IPS-NIHi7 (cell line): Measurements from ENCODE around the gene SLC30A3.
"Not testable (repeated sequence)": the region's sequence is repeated elsewhere in the genome, so short reads cannot be mapped to it uniquely, and the experiment has no call there.

Experiments used
- DNase-seq: peaks from one replicate; pipeline ENCODE4 v3.0.0; 2012; ENCODE audit warnings: mixed read lengths; ENCODE audit errors: extremely low spot score

SLC30A3 gene

DNA sequence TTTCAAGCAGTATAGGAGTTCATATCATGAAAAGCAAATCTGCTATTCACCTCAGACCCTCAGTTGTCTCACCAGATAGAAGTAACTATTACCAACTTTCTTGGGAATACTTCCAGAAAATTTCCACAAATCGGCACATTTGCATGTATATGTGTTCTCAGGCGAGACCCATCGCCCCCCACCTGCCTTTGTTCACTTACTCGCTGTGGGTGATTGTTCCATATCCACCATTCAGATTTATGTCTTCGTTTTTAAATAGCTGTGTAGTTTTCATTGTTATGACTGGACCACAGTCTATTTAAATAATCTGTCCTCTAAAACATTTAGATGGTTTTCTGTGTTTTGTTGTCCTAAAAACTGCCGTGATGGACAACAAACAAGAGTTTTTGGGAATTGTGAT is 22.6 kb upstream of the SLC30A3 start:
- DNase-seq = no peak

DNA sequence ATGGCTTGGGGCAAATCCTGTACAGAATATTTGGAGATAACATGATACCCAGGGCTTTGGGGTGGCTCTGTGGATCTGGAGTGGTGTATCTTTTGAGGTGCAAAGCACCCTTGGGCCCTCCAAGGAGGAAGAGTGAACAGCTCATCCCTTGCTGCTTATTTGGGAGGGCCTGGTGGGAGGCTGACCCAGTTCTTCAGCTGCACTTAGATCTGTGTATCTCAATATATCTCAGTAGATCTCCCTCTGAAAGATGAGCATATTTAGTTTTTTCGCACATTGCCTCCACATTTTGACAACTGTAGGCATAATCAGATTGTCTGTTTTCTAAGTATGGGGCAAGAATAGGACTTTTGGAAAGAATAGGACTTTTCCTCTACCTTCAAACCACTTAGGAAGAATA is 22.1 kb upstream of the SLC30A3 start:
- DNase-seq = no peak

DNA sequence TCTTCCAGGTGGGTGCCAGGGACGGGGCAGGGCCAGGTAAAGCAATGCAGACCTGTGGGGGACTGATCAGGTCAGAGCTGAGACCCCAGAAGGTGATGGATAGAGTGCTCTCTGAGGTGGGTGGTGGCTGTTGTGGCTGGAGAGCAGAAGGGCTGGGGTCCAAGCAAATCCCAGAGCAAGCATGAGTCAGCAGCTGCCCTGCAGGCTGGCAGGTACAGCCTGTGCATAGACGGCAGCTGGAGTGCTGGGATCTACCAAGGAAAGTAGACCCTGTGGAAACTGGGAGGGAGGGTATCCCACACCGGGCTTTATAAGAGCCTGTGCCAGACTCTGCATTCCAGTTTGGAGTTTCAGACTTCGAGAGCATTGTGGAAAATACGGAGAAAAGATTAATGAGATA is 20.0 kb upstream of the SLC30A3 start:
- peak; percentile 60 for DNase-seq

DNA sequence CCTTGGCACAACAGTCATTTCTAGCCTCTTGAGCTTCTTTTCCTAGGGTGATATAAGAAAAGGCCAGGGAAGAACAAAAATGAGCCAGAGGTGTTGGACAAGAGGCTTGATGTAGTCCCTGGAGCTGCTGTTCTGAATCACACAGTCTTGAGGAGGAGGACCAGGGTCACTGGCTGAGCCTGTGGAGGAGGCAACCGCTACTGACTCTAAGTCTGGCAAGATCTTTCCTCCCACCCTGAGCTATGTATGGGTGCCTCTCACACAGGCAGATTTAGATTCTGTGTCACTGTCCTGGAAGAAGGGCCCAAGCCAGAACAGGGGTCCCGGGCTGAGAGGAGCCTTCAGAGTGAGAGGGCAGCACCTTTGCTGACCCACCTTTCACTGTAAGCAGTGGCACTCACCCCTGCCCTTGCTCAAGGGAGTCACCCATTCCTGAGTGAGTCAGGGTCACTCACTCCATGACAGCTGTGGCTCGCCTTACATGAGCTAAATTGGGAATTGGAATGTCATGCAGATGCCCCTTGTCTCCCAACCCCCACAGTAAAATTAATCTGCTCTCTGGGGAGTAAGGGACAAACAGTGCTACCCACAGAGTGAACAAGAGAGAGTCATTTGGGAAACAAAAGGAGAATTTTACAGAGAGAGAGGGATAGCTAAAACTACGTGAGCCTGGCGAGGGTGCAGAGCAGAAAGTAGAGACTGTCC is 19.2 kb upstream of the SLC30A3 start, which contains the start of gene TRIM54:
TRIM54 (plus strand) TSS at position 575 of the 705 bp plus-strand sequence. CDS start 303 bp downstream, outside the sequence.
- DNase-seq = no peak

DNA sequence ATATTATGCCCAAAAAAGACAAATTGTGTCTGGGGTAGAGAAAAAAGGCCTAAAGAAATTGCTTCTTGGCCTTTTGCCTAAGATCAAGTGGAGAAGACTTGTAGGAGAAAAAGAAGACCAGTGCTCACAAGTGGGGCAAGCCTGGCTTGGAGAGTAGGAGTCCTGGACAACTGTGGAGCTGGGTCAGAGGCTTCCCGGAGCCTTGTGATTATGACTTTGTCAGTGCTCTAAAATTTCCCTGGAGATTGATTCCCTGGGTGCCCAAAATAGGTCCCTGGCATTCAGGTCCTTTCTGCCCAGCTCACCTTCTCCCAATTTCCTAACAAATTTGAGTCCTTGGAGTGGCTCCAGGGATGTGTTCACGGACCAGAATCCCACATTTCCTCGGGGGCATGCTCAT is 18.6 kb upstream of the SLC30A3 start:
- DNase-seq = no peak

DNA sequence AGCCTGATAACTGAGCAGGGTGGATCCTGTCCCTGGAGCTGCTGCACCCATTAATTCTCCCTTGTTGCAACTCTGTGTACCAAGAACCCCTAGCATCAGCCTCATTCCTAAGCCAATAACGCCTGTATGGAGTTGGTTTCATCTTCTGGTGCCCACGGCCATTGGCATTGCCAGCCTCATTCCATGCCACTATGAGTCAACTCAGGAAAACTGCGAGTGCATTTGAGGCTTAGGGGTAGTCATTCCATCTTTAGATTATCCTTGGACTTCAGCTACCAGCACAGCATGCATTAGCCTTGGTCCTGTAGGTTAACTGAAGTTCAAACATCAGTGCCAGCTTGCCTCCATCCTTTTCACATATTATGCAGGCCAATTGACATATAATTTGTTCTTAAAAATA is 18.0 kb upstream of the SLC30A3 start:
- no peak for DNase-seq

DNA sequence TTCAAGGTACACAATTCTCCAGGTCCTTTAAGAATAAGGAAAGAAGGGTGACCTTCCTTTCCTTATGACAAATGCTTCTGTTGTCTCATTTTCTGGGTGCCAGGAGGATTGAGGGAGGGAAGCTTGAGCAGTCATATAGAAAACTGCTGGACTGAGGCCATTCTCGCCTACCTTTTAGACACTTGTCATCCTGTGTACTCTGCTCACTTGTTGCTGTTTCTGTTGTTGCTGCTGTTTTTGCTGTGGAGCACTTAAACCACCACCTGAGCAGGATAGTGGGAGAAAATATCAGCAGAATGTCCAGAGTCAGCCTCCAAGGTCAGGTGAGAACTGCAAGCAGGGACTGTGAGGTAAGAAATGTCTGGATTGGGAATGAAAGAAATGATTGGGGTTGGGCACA is 15.2 kb upstream of the SLC30A3 start:
- no peak for DNase-seq

DNA sequence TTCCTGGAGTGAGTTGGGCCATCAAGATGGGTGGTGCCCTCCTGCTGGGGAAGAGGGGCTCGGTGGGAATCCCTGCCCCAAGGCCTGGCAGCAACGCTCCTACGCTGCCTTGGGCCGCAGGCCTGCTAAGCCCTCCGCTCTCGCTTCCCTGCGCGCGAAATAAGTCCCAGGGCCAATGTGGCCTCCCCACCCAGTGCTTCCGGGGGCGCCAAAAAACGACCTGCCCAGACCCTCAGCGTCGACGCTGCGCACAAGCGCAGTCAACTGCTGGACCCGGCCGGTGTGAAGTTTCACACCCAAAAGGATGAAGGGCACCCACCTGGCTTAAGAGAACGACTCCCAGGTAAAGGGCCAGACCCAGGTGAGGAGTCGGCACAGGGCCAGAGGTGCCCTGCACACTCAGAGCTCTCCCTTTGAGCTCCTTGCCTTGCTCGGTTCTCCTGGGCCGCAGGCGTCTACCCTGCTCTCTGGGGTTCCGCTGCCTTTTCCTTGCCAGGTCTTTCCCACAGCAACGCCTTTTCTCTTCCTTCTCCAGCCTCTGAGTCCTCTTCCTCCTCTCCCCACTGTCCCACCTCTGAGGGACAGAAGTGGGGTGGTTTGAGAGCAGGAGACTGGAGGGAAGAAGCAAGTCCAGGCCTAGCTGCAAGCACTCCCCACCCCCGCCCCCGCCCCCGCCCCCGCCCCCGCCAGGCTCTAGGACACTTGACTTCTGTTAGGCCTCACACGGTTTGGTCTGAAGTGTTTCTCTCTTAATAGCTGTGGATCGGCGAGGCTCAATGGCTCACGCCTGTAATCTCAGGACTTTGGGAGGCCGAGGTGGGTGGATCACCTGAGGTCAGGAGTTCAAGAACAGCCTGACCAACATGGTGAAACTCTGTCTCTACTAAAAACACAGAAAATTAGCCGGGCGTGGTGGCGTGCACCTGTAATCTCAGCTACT is 12.6 kb upstream of the SLC30A3 start, which contains the start of gene DNAJC5G:
DNAJC5G (plus strand) TSS at position 223 of the 940 bp plus-strand sequence. CDS start 1,296 bp downstream, outside the sequence.
- DNase-seq = no peak

DNA sequence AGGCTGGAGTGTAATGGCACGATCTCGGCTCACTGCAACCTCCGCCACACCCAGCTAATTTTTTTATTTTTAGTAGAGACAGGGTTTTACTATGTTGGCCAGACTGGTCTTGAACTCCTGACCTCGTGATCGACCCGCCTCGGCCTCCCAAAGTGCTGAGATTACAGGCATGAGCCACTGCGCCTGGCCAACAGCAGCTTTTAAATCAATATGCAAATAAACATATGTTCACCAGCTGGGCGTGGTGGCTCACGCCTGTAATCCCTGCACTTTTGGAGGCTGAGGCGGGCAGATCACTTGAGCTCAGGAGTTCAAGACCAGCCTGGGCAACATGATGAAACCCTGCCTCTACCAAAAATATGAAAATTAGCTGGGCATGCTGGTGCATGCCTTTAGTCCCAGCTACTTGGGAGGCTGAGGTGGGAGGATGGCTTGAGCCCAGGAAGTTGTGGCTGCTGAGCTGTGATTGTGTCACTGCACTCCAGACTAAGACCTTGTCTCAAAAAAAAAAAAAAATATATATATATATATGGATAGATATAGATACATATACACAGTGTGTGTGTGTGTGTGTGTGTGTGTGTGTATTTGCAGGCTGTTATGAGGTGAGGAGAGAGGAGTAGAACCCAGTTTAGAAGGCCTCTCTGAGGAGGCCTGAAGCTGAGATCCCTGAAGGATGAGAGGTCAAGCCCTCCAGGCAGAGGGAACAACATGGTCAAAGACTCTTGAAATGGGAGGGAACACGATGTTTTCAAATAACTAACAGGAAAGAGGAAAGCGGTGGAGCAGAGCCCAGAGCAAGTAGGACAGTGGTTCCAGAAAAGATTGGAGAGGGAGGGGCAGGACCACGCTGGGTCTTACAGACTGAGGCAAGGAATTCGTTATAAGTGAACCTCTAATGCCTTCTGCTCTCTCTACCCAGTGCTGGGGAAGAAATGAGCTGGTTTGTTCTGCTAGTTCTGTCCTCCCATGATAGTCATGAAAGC is 10.0 kb upstream of the SLC30A3 start:
- not testable (repeated sequence) for DNase-seq

DNA sequence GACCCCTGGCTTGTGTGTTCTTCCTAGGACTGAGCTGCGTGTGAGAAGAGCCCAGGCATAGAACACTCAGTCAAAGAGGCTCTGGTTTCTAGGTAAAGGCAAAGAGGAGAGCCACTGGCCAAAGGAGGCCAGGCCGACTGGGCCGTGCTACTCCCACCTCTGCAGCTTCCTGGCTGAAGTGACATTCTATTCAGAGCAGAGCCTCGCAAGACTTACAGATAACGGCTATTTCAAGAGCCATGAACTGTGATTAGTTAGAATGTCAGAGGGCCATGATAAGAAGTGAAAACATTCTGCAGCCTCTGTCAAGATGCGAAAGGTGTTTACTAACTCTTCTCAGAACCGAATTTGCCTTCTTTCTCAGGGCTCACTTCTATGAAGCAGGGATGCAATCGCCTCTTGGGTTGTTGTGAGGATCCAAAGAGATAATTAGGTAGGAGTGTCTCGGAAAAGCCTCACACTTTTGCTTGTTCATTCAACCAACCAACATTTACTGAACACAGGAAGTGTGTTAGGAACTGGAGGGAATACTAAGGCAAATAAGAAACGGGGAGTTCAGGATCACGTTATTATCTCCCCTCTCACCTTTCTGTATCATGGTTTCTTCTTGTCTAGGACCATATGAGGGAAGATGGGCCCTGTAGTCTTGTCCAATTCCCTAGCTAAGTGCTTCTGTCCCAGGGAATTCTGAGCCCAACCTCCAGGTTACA is 8.9 kb upstream of the SLC30A3 start:
- DNase-seq = no peak

DNA sequence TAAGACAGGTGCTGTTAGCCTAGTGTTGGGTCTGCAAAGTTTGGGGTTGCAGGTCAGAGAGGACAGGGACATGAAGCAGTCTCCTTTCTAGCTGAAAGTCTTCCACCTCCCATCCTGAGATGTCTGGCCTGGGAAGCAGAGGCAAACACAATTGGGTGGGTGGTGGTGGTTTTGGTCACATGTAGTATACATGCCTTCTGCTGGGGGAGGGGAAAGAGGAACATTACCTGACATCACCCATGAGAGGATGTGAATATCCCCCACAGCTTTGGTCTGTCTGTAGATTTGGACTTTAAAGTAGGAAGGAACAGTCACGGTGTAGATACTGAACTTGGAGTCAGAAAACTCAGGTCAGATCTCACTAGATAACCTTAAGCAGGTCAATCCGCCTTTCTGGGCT is 7.8 kb upstream of the SLC30A3 start:
- no peak for DNase-seq

DNA sequence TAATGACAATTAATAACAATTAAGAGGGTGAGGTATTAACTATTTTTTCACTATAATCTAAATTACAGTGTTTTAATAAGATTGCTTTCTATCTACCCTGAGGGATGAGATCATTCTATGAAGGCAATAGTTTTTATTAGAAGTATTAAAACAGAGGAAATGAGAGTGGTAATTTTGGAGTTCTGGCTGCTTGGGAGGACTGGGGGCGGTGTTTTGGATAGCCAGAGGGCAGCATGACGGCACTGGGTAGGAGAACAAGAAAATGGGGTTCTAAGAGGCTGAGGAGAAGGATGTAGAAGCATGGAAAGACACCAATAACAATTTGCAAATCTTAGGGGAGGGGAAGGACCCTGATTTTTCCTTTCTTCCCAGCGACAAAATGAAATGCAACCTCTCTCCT is 7.3 kb upstream of the SLC30A3 start:
- no peak for DNase-seq

DNA sequence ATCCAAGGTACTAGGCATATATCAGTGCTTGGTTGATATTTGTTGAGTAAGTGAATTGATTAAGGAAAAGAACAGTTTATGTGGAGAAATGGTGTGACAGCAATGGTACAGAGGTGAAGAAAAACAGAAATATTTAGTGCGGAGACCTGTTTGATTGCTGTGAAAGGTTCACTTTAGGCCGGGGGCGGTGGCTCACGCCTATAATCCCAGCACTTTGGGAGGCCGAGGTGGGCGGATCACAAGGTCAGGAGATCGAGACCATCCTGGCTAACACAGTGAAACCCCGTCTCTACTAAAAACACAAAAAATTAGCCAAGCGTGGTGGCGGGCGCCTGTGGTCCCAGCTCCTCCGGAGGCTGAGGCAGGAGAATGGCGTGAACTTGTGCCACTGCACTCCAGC is 5.4 kb upstream of the SLC30A3 start:
- not testable (repeated sequence) for DNase-seq

DNA sequence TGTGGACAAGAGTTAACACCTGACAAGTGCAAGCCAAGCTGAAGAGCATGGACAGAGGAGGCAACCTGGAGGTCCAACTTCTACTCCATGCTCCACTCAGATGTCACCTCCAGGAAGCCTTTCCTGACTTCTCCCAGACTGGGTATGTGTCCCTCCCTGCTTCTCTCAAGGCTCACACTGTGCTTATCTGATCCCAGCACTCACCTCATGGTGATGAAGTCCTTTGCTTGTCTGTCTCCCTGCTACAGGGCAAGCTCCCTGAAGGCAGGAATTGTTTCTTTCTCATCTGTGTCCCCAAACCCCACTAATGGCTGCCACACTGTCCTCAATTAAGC is 2.7 kb upstream of the SLC30A3 start:
- no peak for DNase-seq

DNA sequence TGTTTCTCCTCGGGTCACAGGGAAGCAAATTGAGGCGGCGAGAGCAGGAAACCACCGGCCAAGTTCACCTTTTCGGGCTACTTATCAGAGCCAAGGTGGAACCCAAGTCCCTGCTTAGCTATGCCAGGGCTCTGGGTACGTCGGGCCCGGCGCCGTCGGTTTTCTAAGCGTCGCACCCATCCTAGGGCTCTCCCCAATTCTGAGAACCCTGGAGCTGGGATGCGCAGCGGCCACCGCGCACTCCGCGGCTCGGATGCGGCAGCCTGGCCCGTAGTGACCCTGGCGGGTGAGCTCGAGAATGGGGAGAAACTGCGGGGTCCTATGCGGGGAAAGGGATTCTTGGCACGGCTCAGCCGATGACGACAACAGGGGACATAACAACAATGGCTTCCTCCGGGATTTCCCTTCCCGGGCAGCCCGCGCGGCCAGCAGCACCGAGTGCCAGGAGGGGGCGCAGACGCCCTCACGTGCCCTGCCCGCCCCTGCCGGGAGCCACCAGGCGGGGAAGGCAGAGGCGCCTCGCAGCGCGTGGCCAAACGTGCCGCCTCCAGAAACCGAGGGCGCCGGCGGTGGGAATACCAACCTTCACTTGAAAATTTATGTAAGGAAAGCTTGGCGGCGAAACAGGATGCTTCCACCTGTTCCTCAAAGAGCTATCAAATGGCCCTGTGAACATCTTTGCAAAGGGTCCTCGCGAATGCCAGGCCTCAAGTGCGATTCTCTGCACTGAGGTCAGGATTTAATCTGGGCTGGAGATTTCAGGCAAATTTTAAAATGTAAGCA is 2.1 kb upstream of the SLC30A3 start:
- DNase-seq = peak; percentile 94

DNA sequence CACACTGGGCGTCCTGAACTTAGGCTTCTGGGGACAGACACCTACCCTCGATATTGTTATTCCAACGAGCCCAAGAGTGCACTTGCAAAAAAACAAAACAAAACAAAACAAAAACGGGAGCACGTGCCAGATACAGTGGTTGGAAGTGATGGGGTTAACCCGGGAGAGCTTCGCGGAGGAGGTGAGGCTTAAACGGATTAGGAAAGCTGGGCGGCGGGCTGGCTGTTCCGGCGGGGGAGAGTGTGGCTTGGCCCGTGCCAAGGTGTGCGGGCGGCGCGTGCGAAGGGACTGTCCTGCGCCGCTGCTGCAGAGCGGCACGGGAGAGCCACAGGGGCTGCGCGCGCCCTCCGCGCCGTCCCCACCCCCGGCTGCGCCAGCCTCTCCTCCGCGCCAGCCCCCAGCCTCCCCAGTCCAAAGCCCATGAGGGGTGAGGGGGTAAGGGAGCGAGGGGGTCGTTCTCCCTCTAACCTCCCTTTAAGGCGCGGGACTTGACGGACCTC is 1.5 kb upstream of the SLC30A3 start:
- DNase-seq = peak; percentile 55

DNA sequence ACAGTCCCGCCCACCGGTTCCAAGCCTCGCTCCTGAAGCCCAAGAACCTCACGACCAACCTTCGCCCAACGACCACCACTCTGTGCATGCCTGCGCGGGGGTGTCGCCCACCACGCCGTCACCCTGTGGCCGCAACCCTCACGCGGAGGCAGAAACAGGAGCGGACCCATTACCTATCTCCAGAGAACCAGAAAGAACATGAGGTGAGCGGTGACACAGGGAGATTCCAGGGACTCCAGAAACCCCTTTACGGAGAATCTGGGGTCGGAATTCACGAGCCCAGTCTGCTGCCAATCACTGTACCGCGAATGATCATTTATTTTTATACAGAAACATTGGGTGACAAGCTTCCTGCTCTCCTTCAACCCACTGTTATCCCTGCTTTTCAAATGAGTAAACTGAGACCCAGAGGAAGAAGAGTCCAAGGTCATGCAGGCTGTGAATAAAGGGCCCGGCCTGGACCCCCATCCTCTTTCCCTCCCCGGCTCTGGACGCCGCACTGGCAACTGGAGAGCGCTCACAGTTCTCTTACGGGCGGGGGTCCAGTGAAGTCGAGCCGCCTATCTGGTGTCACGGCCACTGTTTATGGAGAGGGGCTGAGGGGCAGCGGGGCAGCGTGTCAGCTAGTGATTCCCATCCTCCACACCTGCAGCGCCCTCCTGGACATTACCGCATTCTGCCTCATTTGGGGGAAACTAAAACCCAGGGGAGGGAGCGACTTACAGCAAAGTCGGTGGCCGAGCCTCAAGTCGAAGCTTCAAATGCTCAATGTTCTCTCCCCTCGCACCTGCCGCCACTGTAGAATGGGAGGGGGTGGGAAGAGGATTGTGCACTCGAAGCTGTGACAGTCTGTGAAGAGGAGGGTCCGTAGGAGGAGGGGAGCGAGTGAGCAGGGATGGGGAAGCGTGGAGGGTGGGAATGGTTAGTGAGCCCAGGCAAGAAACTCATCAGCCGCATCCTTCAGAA is 723 bp upstream of the SLC30A3 start:
- peak; percentile 33 for DNase-seq

DNA sequence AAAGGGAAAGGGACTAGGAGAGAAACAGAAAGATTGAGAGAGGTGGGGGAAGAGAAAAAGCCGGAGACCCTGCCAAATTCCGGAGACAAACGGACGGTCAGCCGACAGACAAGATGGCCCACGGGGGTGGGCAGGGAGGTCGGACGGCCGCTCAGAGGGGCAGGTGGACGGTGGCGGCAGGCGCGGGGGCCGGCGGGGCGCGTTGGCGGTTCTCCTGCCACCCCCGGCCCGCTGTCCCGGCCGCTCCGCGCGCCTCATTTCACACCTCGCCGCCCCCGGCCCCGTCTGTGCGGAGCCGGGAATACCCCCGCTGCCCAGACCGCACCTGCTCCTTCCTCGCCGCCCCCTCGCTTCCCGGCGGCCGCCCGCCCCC is 935 bp downstream of the SLC30A3 start:
- no peak for DNase-seq
